Measurements from ENCODE around the gene HAUS6.
"Not testable (repeated sequence)": the region's sequence is repeated elsewhere in the genome, so short reads cannot be mapped to it uniquely, and the experiment has no call there.

Gene HAUS6

DNA sequence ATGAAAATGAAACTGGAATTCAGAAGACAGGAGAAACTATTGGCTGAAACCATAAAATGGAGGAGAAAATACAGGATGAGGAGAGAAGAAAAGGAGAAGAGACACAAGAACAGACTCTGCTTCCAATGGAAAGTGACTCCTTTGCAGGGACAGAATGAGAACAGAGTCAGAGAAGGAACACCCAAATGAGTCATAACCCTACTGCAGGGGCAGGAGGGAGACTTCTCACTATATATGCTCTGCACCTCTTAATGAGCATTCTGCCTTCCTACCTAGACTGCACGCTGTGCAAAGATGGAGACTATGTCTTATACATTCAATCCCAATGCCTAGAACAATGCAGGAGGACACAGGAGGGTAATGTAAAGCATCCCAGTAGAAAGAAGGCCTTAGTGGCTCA lies 71.8 kb downstream of the HAUS6 start:
- DNase-seq, result no peak

GRCh38 chr9:19028835-19029451 lies 73.8 kb downstream of the HAUS6 start:
- DNase-seq, result peak; percentile 80

DNA sequence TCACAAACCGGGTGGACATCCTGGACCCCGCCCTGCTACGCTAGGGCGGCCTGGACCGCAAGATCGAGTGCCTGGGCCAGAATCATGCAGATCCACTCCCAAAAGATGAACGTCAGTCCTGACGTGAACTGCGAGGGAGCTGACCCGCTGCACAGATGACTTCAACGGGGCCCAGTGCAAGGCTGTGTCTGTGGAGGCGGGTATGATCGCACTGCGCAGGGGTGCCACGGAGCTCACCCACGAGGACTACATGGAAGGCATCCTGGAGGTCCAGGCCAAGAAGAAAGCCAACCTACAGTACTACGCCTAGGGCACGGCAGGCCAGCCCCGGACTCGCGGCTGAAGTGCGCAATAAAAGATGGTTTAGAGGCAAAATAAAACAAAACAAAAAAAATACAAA lies 74.9 kb downstream of the HAUS6 start:
- DNase-seq, result no peak

GRCh38 chr9:19026375-19026774 lies 76.3 kb downstream of the HAUS6 start:
- no peak for DNase-seq

GRCh38 chr9:19023078-19023477 lies 79.6 kb downstream of the HAUS6 start:
- DNase-seq, result no peak

DNA sequence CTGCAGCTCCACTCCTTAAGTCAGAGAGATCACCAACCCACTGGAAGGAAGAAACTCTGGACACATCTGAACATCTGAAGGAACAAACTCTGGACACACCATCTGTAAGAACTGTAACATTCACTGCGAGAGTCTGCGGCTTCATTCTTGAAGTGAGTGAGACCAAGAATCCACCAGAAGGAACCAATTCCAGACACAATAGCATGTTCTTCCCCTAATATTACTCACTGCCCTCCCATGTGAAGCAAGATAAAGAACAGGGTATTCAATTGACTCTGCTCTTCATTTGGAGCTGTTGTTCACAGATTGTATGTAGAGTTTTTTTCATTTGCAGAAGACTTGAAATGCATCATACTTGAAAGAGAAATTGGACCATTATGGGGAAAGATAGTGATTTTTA lies 80.5 kb downstream of the HAUS6 start:
- DNase-seq, result no peak

GRCh38 chr9:19021649-19022048 lies 81.1 kb downstream of the HAUS6 start:
- not testable (repeated sequence) for DNase-seq

DNA sequence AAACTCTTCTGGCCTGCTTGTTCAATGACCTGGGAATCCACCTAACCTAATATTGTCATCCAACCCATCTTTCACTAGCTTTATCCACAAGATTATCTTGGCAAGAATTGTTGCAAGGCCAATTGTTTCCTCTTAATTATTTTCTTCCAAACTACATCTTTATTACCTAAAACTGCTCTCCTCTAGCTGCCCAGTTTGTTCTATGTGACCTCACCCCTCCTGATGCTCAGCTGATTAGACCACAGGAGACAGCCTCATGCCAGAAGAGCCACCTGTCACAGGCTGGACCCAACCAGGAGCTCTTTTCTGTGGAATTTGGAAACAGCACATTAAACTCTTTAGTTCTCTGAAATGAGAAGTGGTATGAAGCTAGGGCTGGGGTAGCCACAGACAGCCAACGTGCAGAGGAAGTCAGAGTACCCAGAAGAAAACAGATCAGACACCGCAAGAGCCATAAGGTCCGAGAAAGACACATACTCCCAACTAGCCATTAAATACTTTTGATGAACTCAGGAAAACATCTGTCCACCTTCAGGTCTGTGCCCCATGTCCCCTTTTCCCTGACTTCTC lies 81.7 kb downstream of the HAUS6 start:
- no peak for DNase-seq

DNA sequence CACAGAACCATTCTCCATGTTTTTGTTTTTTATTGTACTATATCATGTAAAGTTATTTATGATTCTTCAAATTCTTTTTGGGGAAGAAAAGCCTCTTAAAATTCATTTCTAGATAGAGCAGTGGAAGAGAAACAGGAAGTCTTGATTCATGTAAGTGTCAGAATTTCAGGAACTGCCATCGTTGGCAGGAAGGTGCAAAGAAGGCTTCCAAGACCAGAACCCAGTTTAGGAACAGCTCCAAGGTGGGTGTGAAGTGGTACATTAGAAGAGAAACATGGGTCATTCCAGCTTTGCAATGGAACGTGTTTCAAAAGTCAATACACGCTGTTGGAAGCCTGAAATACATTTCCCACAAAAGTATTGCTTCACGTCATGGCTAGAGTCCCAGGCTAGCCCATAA lies 84.5 kb downstream of the HAUS6 start:
- DNase-seq, result no peak

DNA sequence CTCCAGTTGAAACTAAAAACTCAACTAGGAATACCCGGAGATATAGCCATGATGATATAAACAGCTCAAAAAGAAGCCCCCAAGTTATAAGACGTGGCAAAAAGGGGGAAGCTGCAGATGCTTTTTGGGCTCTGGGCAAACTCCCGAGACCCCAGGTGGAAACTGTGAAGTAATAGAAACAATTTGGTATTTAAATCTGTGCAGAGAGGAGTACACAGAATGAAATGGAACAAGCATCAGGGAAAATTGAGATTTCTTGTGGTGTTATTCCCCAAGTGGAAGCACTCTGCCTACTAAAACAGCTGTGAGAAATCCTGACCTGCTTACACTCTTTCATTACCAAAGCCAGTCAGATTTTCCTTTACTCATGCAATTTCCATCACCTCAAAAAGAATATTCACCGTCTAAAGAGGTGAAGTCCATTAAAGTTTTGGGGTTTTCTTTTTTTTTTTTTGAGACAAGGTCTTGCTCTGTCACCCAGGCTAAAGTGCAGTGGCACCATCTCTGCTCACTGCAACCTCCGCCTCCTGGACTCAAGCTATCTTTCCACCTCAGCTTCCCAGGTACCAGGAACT lies 93.2 kb downstream of the HAUS6 start:
- DNase-seq, result no peak

Data from NCI-H82 (cell line).